OCI-LY1 (cell line): ENCODE results near the gene TENM4.

Source experiments
- CTCF ChIP-seq: fragments of 200-600 bp; sonication (generic), shearing (Covaris generic); IDR thresholded peaks from 2 replicates; pipeline ENCODE4 v1.5.1; 2017; ENCODE audit warnings: mild to moderate bottlenecking, antibody characterized with exemption, low read length, moderate library complexity, mixed read lengths
- EZH2 ChIP-seq: fragments of 200-600 bp; sonication (generic), shearing (Covaris generic); IDR thresholded peaks from 2 replicates; pipeline ENCODE4 v1.8.0; 2017; ENCODE audit warnings: borderline replicate concordance, mixed run types, mild to moderate bottlenecking, antibody characterized with exemption, low read length, moderate library complexity, mixed read lengths

GRCh38 chr11:79427611-79428327 is 13.1 kb downstream of the TENM4 start:
- TF ChIP-seq CTCF (no peak), EZH2 (no peak)
